GM21367 (cell line): ENCODE results near the gene BMS1.
"Not testable (repeated sequence)": the region's sequence is repeated elsewhere in the genome, so short reads cannot be mapped to it uniquely, and the experiment has no call there.

Experiments
- ATAC-seq: cut with Tn5 transposase; IDR thresholded peaks from one replicate; pipeline ENCODE4 v1.9.1; 2021; ENCODE audit not compliant: unreplicated experiment

The BMS1 gene

GRCh38 chr10:42795701-42796100 lies 13.1 kb downstream of the BMS1 start:
- ATAC-seq: no peak

GRCh38 chr10:42801135-42801534 lies 18.5 kb downstream of the BMS1 start:
- no peak for ATAC-seq

- ATAC-seq: no peak
These were observed 20.3 kb downstream of the BMS1 start for GRCh38 chr10:42802876-42803275.

GRCh38 chr10:42809676-42810075 lies 27.1 kb downstream of the BMS1 start:
- ATAC-seq: no peak

GRCh38 chr10:42812028-42812427 lies 29.4 kb downstream of the BMS1 start:
- no peak for ATAC-seq

- not testable (repeated sequence) for ATAC-seq
These were observed 31.5 kb downstream of the BMS1 start for GRCh38 chr10:42813989-42814687.

GRCh38 chr10:42816334-42816733 lies 33.7 kb downstream of the BMS1 start:
- ATAC-seq: not testable (repeated sequence)

- ATAC-seq: no peak
These were observed 34.3 kb downstream of the BMS1 start for GRCh38 chr10:42816912-42817311.

- not testable (repeated sequence) for ATAC-seq
These were observed 34.8 kb downstream of the BMS1 start for GRCh38 chr10:42817417-42817816.

GRCh38 chr10:42826759-42827158 lies 44.2 kb downstream of the BMS1 start:
- not testable (repeated sequence) for ATAC-seq

- no peak for ATAC-seq
These were observed 44.6 kb downstream of the BMS1 start for GRCh38 chr10:42827201-42827600.

- not testable (repeated sequence) for ATAC-seq
These were observed 45.8 kb downstream of the BMS1 start for GRCh38 chr10:42828391-42828790.

GRCh38 chr10:42830237-42830636 lies 47.6 kb downstream of the BMS1 start:
- ATAC-seq: no peak

- ATAC-seq: no peak
These were observed 53.5 kb downstream of the BMS1 start for GRCh38 chr10:42836096-42836495.

GRCh38 chr10:42836771-42837468 lies 54.3 kb downstream of the BMS1 start:
- no peak for ATAC-seq

- not testable (repeated sequence) for ATAC-seq
These were observed 62.2 kb downstream of the BMS1 start for GRCh38 chr10:42844810-42845209.

- ATAC-seq: not testable (repeated sequence)
These were observed 64.7 kb downstream of the BMS1 start for GRCh38 chr10:42847261-42847660.

GRCh38 chr10:42850931-42851330 lies 68.3 kb downstream of the BMS1 start:
- ATAC-seq: no peak

GRCh38 chr10:42859256-42859655 lies 76.7 kb downstream of the BMS1 start:
- ATAC-seq: no peak

GRCh38 chr10:42860016-42860415 lies 77.4 kb downstream of the BMS1 start:
- ATAC-seq: not testable (repeated sequence)

- not testable (repeated sequence) for ATAC-seq
These were observed 80.2 kb downstream of the BMS1 start for GRCh38 chr10:42862801-42863200.

GRCh38 chr10:42864575-42864974 lies 82.0 kb downstream of the BMS1 start:
- no peak for ATAC-seq
